ENCODE measurements around the gene UNC93B1.
"Not testable (repeated sequence)": the region's sequence is repeated elsewhere in the genome, so short reads cannot be mapped to it uniquely, and the experiment has no call there.

The UNC93B1 gene

DNA sequence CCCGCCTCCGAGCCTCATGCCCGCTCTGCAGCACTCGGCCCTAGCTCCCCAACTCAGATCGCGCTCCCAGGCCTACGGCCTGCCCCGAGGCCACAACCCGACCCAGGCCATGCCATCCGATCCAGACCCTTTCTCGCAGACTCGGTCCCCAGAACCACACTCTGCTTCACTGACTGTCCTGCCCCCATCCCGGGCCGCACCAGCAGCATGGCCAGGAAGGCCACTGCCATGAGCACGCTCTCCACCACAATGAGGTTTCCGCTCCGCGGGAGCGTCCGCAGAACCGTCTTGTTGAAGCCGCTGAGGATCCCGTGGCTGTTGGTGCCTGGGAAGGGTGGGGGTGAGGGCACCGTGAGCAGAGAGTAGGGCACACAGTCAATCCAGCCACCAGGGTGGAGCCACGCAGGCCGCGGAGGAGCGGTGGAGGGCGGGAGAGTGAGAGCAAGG is 6.4 kb downstream of the UNC93B1 start:
- H3K4me3 ChIP-seq (ENCODE audit: low read depth, low read length) = no peak overlapping the region
- no peak for DNase-seq (ENCODE audit: low read depth)
- TF ChIP-seq, protein P1, sequence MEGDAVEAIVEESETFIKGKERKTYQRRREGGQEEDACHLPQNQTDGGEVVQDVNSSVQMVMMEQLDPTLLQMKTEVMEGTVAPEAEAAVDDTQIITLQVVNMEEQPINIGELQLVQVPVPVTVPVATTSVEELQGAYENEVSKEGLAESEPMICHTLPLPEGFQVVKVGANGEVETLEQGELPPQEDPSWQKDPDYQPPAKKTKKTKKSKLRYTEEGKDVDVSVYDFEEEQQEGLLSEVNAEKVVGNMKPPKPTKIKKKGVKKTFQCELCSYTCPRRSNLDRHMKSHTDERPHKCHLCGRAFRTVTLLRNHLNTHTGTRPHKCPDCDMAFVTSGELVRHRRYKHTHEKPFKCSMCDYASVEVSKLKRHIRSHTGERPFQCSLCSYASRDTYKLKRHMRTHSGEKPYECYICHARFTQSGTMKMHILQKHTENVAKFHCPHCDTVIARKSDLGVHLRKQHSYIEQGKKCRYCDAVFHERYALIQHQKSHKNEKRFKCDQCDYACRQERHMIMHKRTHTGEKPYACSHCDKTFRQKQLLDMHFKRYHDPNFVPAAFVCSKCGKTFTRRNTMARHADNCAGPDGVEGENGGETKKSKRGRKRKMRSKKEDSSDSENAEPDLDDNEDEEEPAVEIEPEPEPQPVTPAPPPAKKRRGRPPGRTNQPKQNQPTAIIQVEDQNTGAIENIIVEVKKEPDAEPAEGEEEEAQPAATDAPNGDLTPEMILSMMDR (IDR thresholded peaks at IDR 0.05; ENCODE audit: low read depth, low read length, missing control alignments) = no peak

DNA sequence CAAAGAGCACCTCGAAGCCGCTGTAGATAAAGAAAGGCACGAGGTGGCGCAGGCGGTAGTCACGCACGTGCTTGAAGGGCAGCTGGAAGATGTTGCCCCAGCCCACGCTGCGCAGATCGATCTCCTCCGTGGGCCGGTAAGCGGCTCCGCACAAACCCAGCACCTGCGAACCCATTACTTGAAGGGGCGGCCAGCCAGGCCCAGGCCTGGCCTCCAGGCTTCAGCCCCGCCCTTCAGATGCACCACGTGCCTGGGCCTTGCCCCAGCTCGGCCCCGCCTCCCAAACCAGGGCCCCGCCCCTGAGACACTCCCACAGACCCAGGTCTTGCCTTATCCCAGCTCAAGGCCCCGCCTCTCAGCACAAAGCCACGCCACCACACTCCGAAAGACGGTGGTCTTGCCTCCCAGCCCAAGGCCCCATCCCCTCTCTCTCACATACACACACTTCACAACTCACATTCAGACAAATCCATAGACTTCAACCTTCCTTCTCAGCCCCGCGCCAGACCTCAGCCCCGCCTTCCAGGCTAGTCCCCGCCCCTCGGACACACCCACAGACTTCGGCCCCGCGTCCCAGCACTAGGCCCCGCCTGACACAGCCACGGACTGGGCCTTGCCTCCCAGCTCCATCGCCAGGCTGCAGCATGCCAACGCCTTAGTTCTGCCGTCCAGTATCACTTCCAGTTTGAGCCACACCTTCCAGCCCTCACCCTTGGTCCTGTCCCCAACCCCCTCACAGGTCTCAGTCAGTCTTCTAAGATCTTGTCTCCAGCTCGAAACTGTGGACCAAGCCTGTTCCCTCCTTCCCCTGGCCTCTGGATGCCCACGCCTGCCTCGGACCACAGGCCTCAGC is 7.0 kb downstream of the UNC93B1 start:
- no peak overlapping the region for H3K4me3 ChIP-seq (ENCODE audit: low read depth, low read length)
- no peak for DNase-seq (ENCODE audit: low read depth)
- TF ChIP-seq, protein P1 (IDR thresholded peaks at IDR 0.05; ENCODE audit: low read depth, low read length, missing control alignments) = no peak

- H3K4me3 ChIP-seq (ENCODE audit: low read depth, low read length) = no peak overlapping the region
- DNase-seq (ENCODE audit: low read depth) = no peak
- TF ChIP-seq, protein P1 (IDR thresholded peaks at IDR 0.05; ENCODE audit: low read depth, low read length, missing control alignments) = no peak
Measured at GRCh38 chr11:67996051-67996450, 7.8 kb downstream of the UNC93B1 start.

GRCh38 chr11:67995579-67995978 is 8.3 kb downstream of the UNC93B1 start:
- not testable (repeated sequence) for DNase-seq (ENCODE audit: low read depth); H3K4me3 ChIP-seq (ENCODE audit: low read depth, low read length)

DNA sequence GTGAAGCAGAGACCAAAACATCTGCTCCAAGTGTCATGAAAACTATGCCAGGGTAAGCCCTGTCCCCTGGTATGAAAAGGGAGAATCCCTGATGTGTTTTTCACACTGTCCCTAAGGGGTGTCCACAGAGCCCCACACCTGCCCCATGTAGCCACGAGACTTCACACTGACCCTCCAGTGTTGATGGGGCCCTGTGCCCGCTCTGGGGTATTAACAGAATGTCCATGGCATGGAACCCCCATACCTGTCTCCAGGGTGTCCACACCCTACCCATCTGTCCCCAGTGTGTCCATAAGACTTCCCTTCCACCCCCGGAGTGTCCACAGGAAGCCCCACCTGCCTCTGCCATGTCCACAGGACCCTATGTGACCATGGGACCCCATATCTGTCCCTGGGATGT is 8.8 kb downstream of the UNC93B1 start:
- H3K4me3 ChIP-seq (ENCODE audit: low read depth, low read length) = not testable (repeated sequence)

DNA sequence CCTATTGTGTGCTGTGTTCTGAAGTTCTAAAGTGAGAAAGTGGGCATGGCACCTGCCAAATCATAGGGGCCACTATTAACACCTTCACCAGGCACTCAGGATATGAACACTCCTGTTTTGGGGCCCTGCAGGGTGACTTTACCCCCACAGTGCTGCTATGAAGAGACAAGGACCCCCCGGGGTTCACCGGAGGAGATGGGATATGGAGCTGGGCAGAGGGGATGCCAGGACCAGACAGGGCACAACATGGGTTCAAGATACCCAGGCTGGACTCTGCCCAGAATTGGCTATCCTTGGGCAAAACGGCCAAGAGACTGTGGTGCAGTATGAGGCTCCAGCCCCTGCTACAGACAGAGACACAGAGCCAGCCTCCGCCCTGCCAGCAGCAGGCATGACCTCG is 9.5 kb downstream of the UNC93B1 start:
- DNase-seq (ENCODE audit: low read depth); H3K4me3 ChIP-seq (ENCODE audit: low read depth, low read length): not testable (repeated sequence)

More for the DNA sequence above, 8.8 kb downstream of the UNC93B1 start:
- not testable (repeated sequence) for DNase-seq (ENCODE audit: low read depth)

DNA sequence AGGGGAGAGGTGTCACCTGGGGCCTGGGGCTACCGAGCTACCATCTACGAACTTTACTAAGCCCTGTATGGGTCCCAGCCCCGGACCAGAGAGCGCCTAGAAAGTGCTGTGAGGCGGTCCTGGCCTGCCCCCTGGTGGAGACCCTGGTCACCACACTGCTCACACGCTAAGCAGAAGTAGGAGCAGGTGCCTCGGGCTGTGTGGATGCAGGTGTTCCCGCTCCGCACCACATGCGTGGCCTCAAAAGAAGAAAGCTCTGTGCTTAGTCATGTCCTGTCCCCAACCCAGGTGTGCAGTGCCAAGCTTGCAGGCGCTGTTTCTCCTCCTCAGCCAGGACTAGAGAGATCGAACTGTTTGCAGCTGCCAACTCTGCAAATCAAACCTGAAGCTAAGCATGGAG is 10.1 kb downstream of the UNC93B1 start:
- TF ChIP-seq, protein P1 (IDR thresholded peaks at IDR 0.05; ENCODE audit: low read depth, low read length, missing control alignments) = peak; percentile 63
- H3K4me3 ChIP-seq (ENCODE audit: low read depth, low read length); DNase-seq (ENCODE audit: low read depth): not testable (repeated sequence)

DNA sequence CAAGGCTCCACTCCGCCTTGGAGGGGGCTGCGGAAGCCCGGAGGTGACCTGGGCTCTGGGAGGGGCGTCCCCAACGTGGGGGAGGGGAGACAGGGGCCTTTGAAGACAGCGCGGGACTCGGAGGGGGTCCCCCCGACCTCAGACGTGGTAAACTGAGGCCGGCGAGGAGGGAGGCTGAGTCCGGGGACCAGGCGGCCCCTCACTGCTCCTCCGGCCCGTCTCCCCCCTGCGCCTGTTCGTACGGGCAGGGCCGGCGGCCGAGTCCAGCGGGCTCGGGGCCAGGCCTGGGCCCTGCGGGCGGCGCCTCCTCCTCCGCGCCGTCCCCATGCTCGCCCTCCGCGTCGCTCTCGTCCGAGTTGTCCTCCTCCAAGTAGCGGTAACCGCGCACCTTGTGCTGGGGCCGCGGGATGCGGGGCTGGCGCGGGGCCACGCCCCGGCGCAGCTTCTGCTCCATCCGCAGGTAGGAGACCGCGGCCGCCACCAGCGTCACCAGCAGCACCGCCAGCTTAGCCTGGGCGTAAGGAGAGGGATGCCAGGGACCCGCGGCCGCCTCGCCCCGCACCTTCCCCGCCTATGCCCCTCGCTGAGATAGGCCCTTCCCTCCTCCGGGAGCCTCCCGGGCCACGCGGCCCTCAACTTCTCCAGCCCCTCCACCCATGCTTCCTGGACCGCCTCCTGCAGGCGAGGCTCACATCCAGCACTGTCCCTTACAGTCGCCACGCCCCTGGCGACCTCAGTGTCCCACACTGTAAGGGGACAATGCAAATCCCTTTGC is 12.4 kb downstream of the UNC93B1 start:
- not testable (repeated sequence) for H3K4me3 ChIP-seq (ENCODE audit: low read depth, low read length)

DNA sequence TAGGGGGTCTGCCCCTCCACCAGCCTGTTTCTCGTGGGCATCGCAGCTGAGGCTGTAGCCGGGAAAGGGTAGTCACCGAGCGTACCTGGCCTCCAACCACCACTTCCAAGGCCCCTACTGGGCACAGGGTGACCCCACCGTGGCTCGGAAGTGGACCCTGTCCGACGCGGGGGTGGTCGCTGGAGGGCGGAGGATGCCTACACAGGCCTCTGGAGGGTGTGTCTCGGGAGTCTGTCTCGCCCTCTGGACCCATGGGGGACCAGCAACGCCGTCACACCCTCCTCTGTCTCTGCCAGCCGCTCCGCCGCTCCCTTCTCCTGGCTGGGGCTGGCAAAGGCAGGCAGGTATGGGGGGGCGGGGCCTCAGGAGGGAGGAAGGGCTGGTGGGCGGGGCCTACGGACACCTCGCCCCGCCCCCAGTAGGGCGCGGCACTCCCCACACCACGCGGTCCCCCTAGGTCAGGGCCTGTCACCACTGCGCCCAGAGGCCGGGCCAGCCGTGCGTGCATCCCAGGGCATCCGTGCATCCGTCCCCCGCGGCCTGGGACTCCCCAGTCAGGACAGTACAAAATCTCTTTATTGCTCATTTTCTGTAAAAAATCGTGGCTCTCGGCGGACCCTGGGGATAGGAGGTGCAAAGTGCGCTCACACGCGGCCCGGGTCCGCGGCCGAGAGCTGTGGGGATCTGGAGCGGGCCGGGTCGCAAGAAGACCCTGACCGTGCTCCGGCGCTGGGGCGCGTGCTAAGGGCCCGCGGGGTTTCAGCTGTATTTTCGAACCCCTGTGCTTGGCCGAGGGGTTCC is 13.2 kb downstream of the UNC93B1 start:
- not testable (repeated sequence) for DNase-seq (ENCODE audit: low read depth); H3K4me3 ChIP-seq (ENCODE audit: low read depth, low read length)

More for the DNA sequence above, 12.4 kb downstream of the UNC93B1 start:
- DNase-seq (ENCODE audit: low read depth) = not testable (repeated sequence)

DNA sequence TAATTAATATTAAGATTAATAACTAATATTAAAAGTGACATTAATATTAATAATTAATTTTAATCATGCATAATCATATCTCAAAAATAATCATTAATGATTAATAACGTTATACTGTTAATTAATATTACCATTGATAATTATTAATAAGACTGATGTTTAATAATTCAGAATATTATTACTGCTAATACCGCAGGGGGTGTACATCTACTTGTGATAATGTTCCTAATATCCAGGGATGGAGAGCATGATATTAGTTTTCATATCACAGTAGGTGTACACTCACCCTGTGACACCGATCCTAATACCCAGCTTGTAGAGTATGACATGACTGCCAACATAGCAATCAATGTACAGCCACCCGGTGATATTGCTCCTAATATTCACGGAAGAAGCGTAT is 18.6 kb downstream of the UNC93B1 start:
- not testable (repeated sequence) for H3K4me3 ChIP-seq (ENCODE audit: low read depth, low read length); DNase-seq (ENCODE audit: low read depth)

Measured in GM12864 (cell line).